ENCODE measurements around the gene ZMAT5.
"Not testable (repeated sequence)": the region's sequence is repeated elsewhere in the genome, so short reads cannot be mapped to it uniquely, and the experiment has no call there.

The ZMAT5 gene

GRCh38 chr22:29784451-29785361 is 17.9 kb upstream of the ZMAT5 start:
- no peak for DNase-seq

GRCh38 chr22:29782061-29782845 is 15.4 kb upstream of the ZMAT5 start:
- no peak for DNase-seq

GRCh38 chr22:29780748-29781676 is 14.2 kb upstream of the ZMAT5 start:
- no peak for DNase-seq

- no peak for DNase-seq
Observed at GRCh38 chr22:29780220-29780619, 13.4 kb upstream of the ZMAT5 start.

- DNase-seq, result no peak
Observed at GRCh38 chr22:29773233-29773632, 6.4 kb upstream of the ZMAT5 start.

GRCh38 chr22:29772170-29772641 is 5.4 kb upstream of the ZMAT5 start:
- no peak for DNase-seq

GRCh38 chr22:29769723-29770321 is 3.0 kb upstream of the ZMAT5 start:
- no peak for DNase-seq

GRCh38 chr22:29768052-29768693 is 1.4 kb upstream of the ZMAT5 start:
- DNase-seq, result no peak

- DNase-seq, result peak; percentile 90
Observed at GRCh38 chr22:29767171-29768051, 604 bp upstream of the ZMAT5 start, which contains the start of gene UQCR10. Gene UQCR10, plus strand, starts transcription at chr22:29767369. Its CDS starts 30 bp downstream, at chr22:29767399.

GRCh38 chr22:29765905-29766631 is 739 bp downstream of the ZMAT5 start:
- peak; percentile 20 for DNase-seq

- DNase-seq, result no peak
Observed at GRCh38 chr22:29762263-29762662, 4.5 kb downstream of the ZMAT5 start.

GRCh38 chr22:29758959-29759358 is 7.8 kb downstream of the ZMAT5 start:
- no peak for DNase-seq

GRCh38 chr22:29758068-29758622 is 8.7 kb downstream of the ZMAT5 start:
- no peak for DNase-seq

- no peak for DNase-seq
Observed at GRCh38 chr22:29757096-29757495, 9.7 kb downstream of the ZMAT5 start.

- no peak for DNase-seq
Observed at GRCh38 chr22:29756341-29756740, 10.5 kb downstream of the ZMAT5 start.

GRCh38 chr22:29755889-29756288 is 10.9 kb downstream of the ZMAT5 start:
- DNase-seq, result no peak

GRCh38 chr22:29754658-29755395 is 12.0 kb downstream of the ZMAT5 start:
- DNase-seq, result not testable (repeated sequence)

GRCh38 chr22:29753808-29754657 is 12.8 kb downstream of the ZMAT5 start:
- DNase-seq, result no peak

All from stimulated activated naive CD4-positive, alpha-beta T cell treated with Interleukin-2 at 50 U/mL for 16 hours (primary cell).